ENCODE measurements around the gene LAYN. TPM values are rescaled to one million over a fixed set of nuclear protein-coding genes. Genes with fewer than 3 reads are reported as not detected.

Gene LAYN
- total and polyA plus RNA-seq, 2 of the 4 experiments (the other 2 are of a cell fraction), result 92.5 to 118 TPM

GRCh38 chr11:111606986-111607385 is 66.5 kb downstream of the LAYN start:
- peaks cover 31% of the 10 kb centered on the region; the same call in 1 of the 2 replicates for H4K20me1 ChIP-seq (ENCODE audit: insufficient read depth, low read length)
- no peak overlapping the region for H3K4ac ChIP-seq (ENCODE audit: low read depth, low read length)
- no peaks in the 10 kb centered on the region for H3K9me3 ChIP-seq (ENCODE audit: control insufficient read depth, insufficient read depth, low read length)
- no peak overlapping the region for H2AK9ac ChIP-seq (replicated peaks; ENCODE audit: low read depth, low read length, poor library complexity)
- H2BK5ac ChIP-seq (ENCODE audit: low read depth, low read length, poor library complexity, severe bottlenecking), result no peak overlapping the region
- no peak overlapping the region for H4K5ac ChIP-seq (ENCODE audit: low read depth, low read length)
- no peak overlapping the region for H2BK20ac ChIP-seq (ENCODE audit: low read depth, low read length)
- H3K36me3 ChIP-seq (ENCODE audit: control insufficient read depth, insufficient read depth, low read length), result no peaks in the 10 kb centered on the region
- H3K9me1 ChIP-seq (ENCODE audit: insufficient read depth, low read length), result peaks cover 2% of the 10 kb centered on the region
- peaks cover 5% of the 10 kb centered on the region; the same call in 1 of the 2 replicates for H3K4me1 ChIP-seq (ENCODE audit: control insufficient read depth, insufficient read depth, low read length)
- H3K79me1 ChIP-seq (ENCODE audit: low read depth in 1 of 2, low read length in 2 of 2), result peaks cover 3 to 39% of the 10 kb centered on the region in 2 experiments; a peak in 3 of 4 replicates
- no peak overlapping the region for H3K27ac ChIP-seq (ENCODE audit: insufficient read depth, low read length)
- no peak overlapping the region for H3K23ac ChIP-seq (ENCODE audit: low read depth, low read length)
- in situ Hi-C loops (cut with MboI; ENCODE audit: low sequenced_read_pairs), result no loop called here
- H3K14ac ChIP-seq (replicated peaks; ENCODE audit: low read depth, low read length), result no peak overlapping the region
- H4K91ac ChIP-seq (ENCODE audit: insufficient read depth, low read depth, low read length), result no peak overlapping the region
- H2BK120ac ChIP-seq (ENCODE audit: low read depth, low read length), result no peak overlapping the region
- H2AFZ ChIP-seq (replicated peaks; ENCODE audit: low read length, poor library complexity), result no peak overlapping the region
- ChIA-PET CTCF (interaction anchor here (1.2 kb wide), 1 partner anchor 89 kb away, joined by 3 read pairs; no protein-coding TSS in a partner anchor), POLR2A (ENCODE audit: unreplicated experiment) (no interaction called here)
- intact Hi-C loops (cut with micrococcal nuclease), result loop anchor here (10.0 kb wide), 1 partner anchor 88 kb away; no protein-coding TSS in a partner anchor
- dilution Hi-C loops (cut with HindIII; ENCODE audit: low sequenced_read_pairs, unreplicated experiment), result no loop called here
- H3K9ac ChIP-seq (ENCODE audit: low read depth, low read length), result no peak overlapping the region
- H3K18ac ChIP-seq (ENCODE audit: low read depth, low read length), result no peak overlapping the region
- no peak overlapping the region for H3K4me3 ChIP-seq (ENCODE audit: insufficient read depth, low read depth, low read length)
- H3K56ac ChIP-seq (ENCODE audit: extremely low read depth, insufficient read depth, low read length), result no peak overlapping the region
- TF ChIP-seq NFE2L2 (IDR thresholded peaks at IDR 0.05; ENCODE audit: low read depth, low read length) (no peak), RAD21 (IDR thresholded peaks at IDR 0.05; ENCODE audit: low read length) (no peak), POLR2A (IDR thresholded peaks at IDR 0.05; ENCODE audit: low read depth, low read length) (no peak), RFX5 (IDR thresholded peaks at IDR 0.05; ENCODE audit: low read depth, low read length) (no peak), BHLHE40 (IDR thresholded peaks at IDR 0.05; ENCODE audit: low read depth, low read length) (no peak), CHD1 (IDR thresholded peaks at IDR 0.05; ENCODE audit: low read depth, low read length) (no peak), CTCF (conservative IDR thresholded peaks at IDR 0.05; ENCODE audit: low read depth, low read length) (no peak), FOS (IDR thresholded peaks at IDR 0.05; ENCODE audit: low read depth, low read length) (no peak), MXI1 (IDR thresholded peaks at IDR 0.05; ENCODE audit: borderline replicate concordance, low read depth, low read length) (no peak), RCOR1 (IDR thresholded peaks at IDR 0.05; ENCODE audit: insufficient replicate concordance, low read length) (no peak)
- H2AK5ac ChIP-seq (ENCODE audit: low read depth, low read length), result no peak overlapping the region
- BruUV-seq (replicated peaks), result no TSS peak
- DNase-seq, result peak; percentile 37
- H3K27me3 ChIP-seq (ENCODE audit: control insufficient read depth, insufficient read depth, low read length), result no peaks in the 10 kb centered on the region
- 0 out of 2 replicates have a peak overlapping the region, but pooled peaks have one; percentile 32 for H3K4me2 ChIP-seq (ENCODE audit: low read depth, low read length)
- ATAC-seq (ENCODE audit: low read depth), result no peak
- H2BK15ac ChIP-seq (ENCODE audit: low read depth, low read length), result no peak overlapping the region
- no peak overlapping the region for H4K8ac ChIP-seq (ENCODE audit: low read depth in 2 of 2, low read length in 2 of 2)

Measured in IMR-90 (cell line).